Mesenchymal stem cell (in vitro differentiated cells and primary cell): ENCODE results near the gene OR10H5.
"Not testable (repeated sequence)": the region's sequence is repeated elsewhere in the genome, so short reads cannot be mapped to it uniquely, and the experiment has no call there.

ENCODE experiments used
- DNase-seq: peaks from one replicate; pipeline ENCODE4 v3.0.0-alpha.2; 2013
- H2AFZ ChIP-seq: one replicate; pipeline ENCODE4 v1.6.1; 2013; ENCODE audit warnings: low read depth, mild to moderate bottlenecking, control low read depth, inconsistent platforms, low read length, moderate library complexity
- H2AK5ac ChIP-seq: 2 replicates; pipeline ENCODE4 v1.6.1; 2013; ENCODE audit warnings: low read length, moderate library complexity, mild to moderate bottlenecking, inconsistent platforms; ENCODE audit not compliant: severe bottlenecking
- H2BK120ac ChIP-seq: one replicate; pipeline ENCODE4 v1.6.1; 2013; ENCODE audit warnings: low read depth, mild to moderate bottlenecking, inconsistent platforms, low read length, moderate library complexity
- H2BK12ac ChIP-seq, 2 experiments: one replicate each; pipeline ENCODE4 v1.6.1; 2013; ENCODE audit warnings: inconsistent platforms in 2 of 2, low read length in 2 of 2, mild to moderate bottlenecking in 2 of 2, moderate library complexity in 2 of 2, control low read depth in 1 of 2
- H2BK15ac ChIP-seq: one replicate; pipeline ENCODE4 v1.6.1; 2013; ENCODE audit warnings: mild to moderate bottlenecking, low read depth, inconsistent platforms; ENCODE audit not compliant: poor library complexity, severe bottlenecking
- H2BK5ac ChIP-seq: 2 replicates; pipeline ENCODE4 v1.6.1; 2013; ENCODE audit warnings: low read depth, mild to moderate bottlenecking, low read length, control low read depth, inconsistent platforms; ENCODE audit not compliant: poor library complexity, severe bottlenecking
- H3K14ac ChIP-seq, 2 experiments: one replicate each; pipeline ENCODE4 v1.6.1; 2013; ENCODE audit warnings: inconsistent platforms in 2 of 2, low read length in 2 of 2, control low read depth in 1 of 2, mild to moderate bottlenecking in 1 of 2, moderate library complexity in 1 of 2
- H3K18ac ChIP-seq, 2 experiments: one replicate each; pipeline ENCODE4 v1.6.1; 2013; ENCODE audit warnings: inconsistent platforms in 2 of 2, low read length in 2 of 2, control low read depth in 1 of 2, low read depth in 1 of 2, mild to moderate bottlenecking in 1 of 2
- H3K23ac ChIP-seq, 2 experiments: one replicate each; pipeline ENCODE4 v1.6.1; 2013; ENCODE audit warnings: inconsistent platforms in 2 of 2, low read length in 2 of 2, mild to moderate bottlenecking in 2 of 2, moderate library complexity in 2 of 2, control low read depth in 1 of 2
- H3K27ac ChIP-seq: 2 replicates; pipeline ENCODE4 v1.5.1; 2013; ENCODE audit warnings: mild to moderate bottlenecking, moderate library complexity, low read length, control low read depth, inconsistent platforms; ENCODE audit not compliant: poor library complexity, severe bottlenecking
- H3K27me3 ChIP-seq, 2 experiments: 2 replicates each; pipeline versions ENCODE4 v1.6.1 to v1.7.0; 2013; ENCODE audit warnings: low read length in 2 of 2, mild to moderate bottlenecking in 2 of 2, moderate library complexity in 2 of 2, control low read depth in 1 of 2, inconsistent platforms in 1 of 2; ENCODE audit not compliant: control insufficient read depth in 1 of 2, insufficient read depth in 1 of 2
- H3K36me3 ChIP-seq, 2 experiments: 2 replicates each; pipeline versions ENCODE4 v1.6.1 to v1.7.0; 2013; ENCODE audit warnings: low read length in 2 of 2, control low read depth in 1 of 2, inconsistent platforms in 1 of 2, low read depth in 1 of 2, mild to moderate bottlenecking in 1 of 2; ENCODE audit not compliant: insufficient read depth in 2 of 2, control insufficient read depth in 1 of 2
- H3K4ac ChIP-seq, 2 experiments: one replicate each; pipeline ENCODE4 v1.6.1; 2013; ENCODE audit warnings: inconsistent platforms in 2 of 2, low read length in 2 of 2, mild to moderate bottlenecking in 2 of 2, moderate library complexity in 2 of 2, control low read depth in 1 of 2, low read depth in 1 of 2
- H3K4me1 ChIP-seq: 2 replicates; pipeline ENCODE4 v1.6.1; 2013; ENCODE audit warnings: low read depth, low read length, control low read depth; ENCODE audit not compliant: control insufficient read depth, insufficient read depth
- H3K4me2 ChIP-seq: 2 replicates; pipeline ENCODE4 v1.6.1; 2013; ENCODE audit warnings: low read length, mild to moderate bottlenecking, inconsistent platforms; ENCODE audit not compliant: poor library complexity, severe bottlenecking
- H3K4me3 ChIP-seq, 2 experiments: 2 replicates each; pipeline versions ENCODE4 v1.5.1 to v1.7.0; 2013; ENCODE audit warnings: low read length in 2 of 2, mild to moderate bottlenecking in 2 of 2, control low read depth in 1 of 2, low read depth in 1 of 2; ENCODE audit not compliant: insufficient read depth in 1 of 2
- H3K79me1 ChIP-seq: replicated peaks from 2 replicates; pipeline ENCODE4 v1.6.1; 2013; ENCODE audit warnings: mild to moderate bottlenecking, control low read depth, low read length, inconsistent platforms; ENCODE audit not compliant: poor library complexity, severe bottlenecking
- H3K9ac ChIP-seq: 2 replicates; pipeline ENCODE4 v1.7.0; 2013; ENCODE audit warnings: mild to moderate bottlenecking, low read length, moderate library complexity
- H3K9me3 ChIP-seq: 2 replicates; pipeline ENCODE4 v1.7.0; 2013; ENCODE audit warnings: mild to moderate bottlenecking, low read length; ENCODE audit not compliant: control insufficient read depth
- H4K8ac ChIP-seq: one replicate; pipeline ENCODE4 v1.6.1; 2013; ENCODE audit warnings: inconsistent platforms, mild to moderate bottlenecking, low read length, moderate library complexity
- H4K91ac ChIP-seq: one replicate; pipeline ENCODE4 v1.6.1; 2013; ENCODE audit warnings: mild to moderate bottlenecking, low read length, inconsistent platforms
- WGBS: methylation state at CpG from one replicate; pipeline ENCODE4 v1.1.7; 2013; ENCODE audit warnings: mixed read lengths; 5-methylcytosine and 5-hydroxymethylcytosine counted together

OR10H5 gene

DNA sequence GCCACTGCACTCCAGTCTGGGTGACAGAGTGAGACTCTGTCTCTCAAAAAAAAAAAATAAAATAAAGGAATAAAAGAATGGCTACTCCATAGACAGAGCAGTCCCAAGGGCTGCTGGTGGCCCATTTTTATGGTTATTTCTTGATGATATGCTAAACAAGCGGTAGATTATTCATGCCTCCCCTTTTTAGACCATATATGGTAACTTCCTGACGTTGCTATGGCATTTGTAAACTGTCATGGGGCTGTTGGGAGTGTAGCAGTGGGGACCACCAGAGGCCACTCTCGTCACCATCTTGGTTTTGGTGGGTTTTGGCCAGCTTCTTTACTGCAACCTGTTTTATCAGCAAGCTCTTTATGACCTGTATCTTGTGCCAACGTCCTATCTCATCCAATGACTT is 52.4 kb downstream of the OR10H5 start:
- H3K36me3 ChIP-seq, H3K27ac ChIP-seq, H3K23ac ChIP-seq, H3K27me3 ChIP-seq, H2BK120ac ChIP-seq, H3K4me3 ChIP-seq, H4K91ac ChIP-seq, H2BK5ac ChIP-seq, H4K8ac ChIP-seq, H3K14ac ChIP-seq, H3K18ac ChIP-seq, H3K79me1 ChIP-seq, H3K4ac ChIP-seq, H2AFZ ChIP-seq, H2BK12ac ChIP-seq, H3K4me2 ChIP-seq, H2BK15ac ChIP-seq, H3K4me1 ChIP-seq, H2AK5ac ChIP-seq, H3K9ac ChIP-seq, H3K9me3 ChIP-seq, DNase-seq: not testable (repeated sequence)
- 28% methylated on average over 3 of the region's 4 CpGs for WGBS

DNA sequence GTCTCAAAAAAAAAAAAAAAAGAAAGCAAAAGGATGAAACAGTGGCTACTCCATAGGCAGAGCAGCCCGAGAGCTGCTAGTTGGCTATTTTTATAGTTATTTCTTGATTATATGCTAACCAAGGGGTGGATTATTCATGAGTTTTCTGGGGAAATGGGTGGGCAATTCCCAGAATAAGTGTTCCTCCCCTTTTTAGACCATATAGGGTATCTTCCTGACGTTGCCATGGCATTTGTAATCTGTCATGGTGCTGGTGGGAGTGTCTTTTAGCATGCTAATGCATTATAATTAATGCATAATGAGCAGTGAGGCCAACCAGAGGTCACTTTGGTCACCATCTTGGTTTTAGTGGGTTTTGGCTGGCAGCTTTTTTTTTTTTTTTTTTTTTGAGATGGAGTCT is 53.4 kb downstream of the OR10H5 start:
- Histone ChIP-seq H2AK5ac (no peak overlapping the region), H2BK120ac (no peak overlapping the region), H3K27me3 (peaks cover 0 to 7% of the 10 kb centered on the region in 2 experiments), H3K4me1 (no peaks in the 10 kb centered on the region), H3K4ac (no peak overlapping the region), H3K23ac (no peak overlapping the region), H3K4me3 (no peak overlapping the region), H3K4me2 (no peak overlapping the region), H2AFZ (no peak overlapping the region), H3K18ac (no peak overlapping the region), H3K36me3 (no peaks in the 10 kb centered on the region), H3K14ac (no peak overlapping the region), H4K91ac (no peak overlapping the region), H3K9me3 (no peaks in the 10 kb centered on the region), H2BK12ac (no peak overlapping the region), H3K27ac (no peak overlapping the region), H2BK5ac (no peak overlapping the region), H3K79me1 (no peaks in the 10 kb centered on the region), H2BK15ac (no peak overlapping the region), H4K8ac (no peak overlapping the region), H3K9ac (no peak overlapping the region)
- no peak for DNase-seq
- WGBS = 33% methylated on average over 2 of the region's 2 CpGs

DNA sequence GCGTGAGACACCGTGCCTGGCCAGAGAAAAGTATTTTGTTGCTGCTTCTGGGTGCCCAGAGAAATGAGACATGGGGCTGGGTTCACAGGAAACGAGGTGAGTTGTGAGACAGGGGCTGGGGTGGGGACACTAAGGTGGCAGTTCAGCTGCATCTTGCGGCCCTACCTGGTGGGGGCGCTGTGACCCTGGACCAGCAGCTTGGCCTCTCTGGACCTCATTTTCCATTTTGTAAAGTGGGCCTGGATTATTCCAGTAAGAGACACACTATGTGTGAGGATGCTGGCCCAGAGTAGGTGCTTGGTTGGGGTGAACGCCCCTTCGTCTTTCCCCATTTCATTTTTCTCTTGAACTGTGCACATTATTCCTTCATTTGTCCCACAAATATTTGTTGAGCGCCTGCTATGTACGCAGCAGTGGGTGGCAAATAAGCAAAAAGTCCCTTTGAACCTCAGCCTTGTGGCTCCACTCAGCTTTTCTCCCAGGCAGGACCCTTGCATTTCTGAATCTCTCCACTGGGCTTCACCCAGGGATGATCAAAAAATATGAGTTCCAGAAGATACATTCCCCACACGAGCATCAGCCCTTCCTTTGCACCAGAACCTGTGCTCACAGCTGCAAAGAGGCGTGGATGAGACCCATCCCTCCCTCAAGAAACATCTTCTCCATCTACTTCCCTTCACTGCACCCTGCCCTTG is 54.6 kb downstream of the OR10H5 start:
- Histone ChIP-seq H3K79me1 (no peaks in the 10 kb centered on the region), H2BK120ac (no peak overlapping the region), H3K27me3 (peaks cover 0 to 12% of the 10 kb centered on the region in 2 experiments), H3K23ac (no peak overlapping the region), H2BK5ac (no peak overlapping the region), H3K14ac (no peak overlapping the region), H2AK5ac (no peak overlapping the region), H3K9ac (no peak overlapping the region), H4K91ac (no peak overlapping the region), H3K4me1 (no peaks in the 10 kb centered on the region), H3K36me3 (no peaks in the 10 kb centered on the region), H3K9me3 (no peaks in the 10 kb centered on the region), H2AFZ (no peak overlapping the region), H3K4me3 (no peak overlapping the region), H3K4me2 (no peak overlapping the region), H3K27ac (no peak overlapping the region), H3K4ac (no peak overlapping the region), H3K18ac (no peak overlapping the region), H2BK15ac (no peak overlapping the region), H4K8ac (no peak overlapping the region), H2BK12ac (no peak overlapping the region)
- 60% methylated on average over 11 of the region's 11 CpGs for WGBS
- no peak for DNase-seq

DNA sequence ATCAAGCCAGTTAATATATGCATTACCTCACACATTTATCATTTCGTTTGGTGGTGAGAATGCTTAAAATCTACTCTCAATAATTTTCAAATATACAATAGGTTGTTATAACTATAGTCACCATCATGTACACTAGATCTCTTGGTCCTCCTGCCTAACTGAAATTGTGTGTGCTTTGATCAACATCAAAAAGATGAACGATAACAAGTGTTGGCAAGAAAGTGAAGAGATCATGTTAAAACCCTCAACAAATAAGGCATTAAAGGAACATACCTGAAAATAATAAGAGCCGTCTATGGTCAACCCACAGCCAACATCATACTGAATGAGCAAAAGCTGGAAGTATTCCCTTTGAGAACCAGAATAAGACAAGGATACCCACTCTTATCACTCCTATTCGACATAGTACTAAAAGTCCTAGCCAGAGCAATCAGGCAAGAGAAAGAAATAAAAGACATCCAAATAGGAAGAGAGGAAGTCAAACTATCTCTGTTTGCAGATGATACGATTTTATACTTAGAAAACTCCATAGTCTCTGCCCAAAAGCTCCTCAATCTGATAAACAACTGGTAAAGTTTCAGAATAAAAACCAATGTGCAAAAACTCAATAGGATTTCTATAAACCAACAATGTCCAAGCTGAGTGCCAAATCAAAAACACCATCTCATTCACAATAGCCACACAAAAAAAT is 55.9 kb downstream of the OR10H5 start:
- Histone ChIP-seq H3K14ac (no peak overlapping the region), H2BK12ac (no peak overlapping the region), H3K23ac (no peak overlapping the region), H3K79me1 (no peaks in the 10 kb centered on the region), H2BK15ac (no peak overlapping the region), H2BK5ac (no peak overlapping the region), H4K8ac (no peak overlapping the region), H3K27ac (no peak overlapping the region), H2AFZ (no peak overlapping the region), H3K9ac (no peak overlapping the region), H4K91ac (no peak overlapping the region), H3K9me3 (no peaks in the 10 kb centered on the region), H3K4ac (no peak overlapping the region), H3K4me1 (no peaks in the 10 kb centered on the region), H2BK120ac (no peak overlapping the region), H3K27me3 (peaks cover 0 to 12% of the 10 kb centered on the region in 2 experiments), H3K36me3 (no peaks in the 10 kb centered on the region), H3K4me3 (no peak overlapping the region), H3K4me2 (no peak overlapping the region), H2AK5ac (no peak overlapping the region), H3K18ac (no peak overlapping the region)
- DNase-seq = no peak
- 61% methylated on average over 4 of the region's 5 CpGs for WGBS
